Ureter (tissue), 1 donor: ENCODE data around the gene RNF180. TPM values are rescaled to one million over a fixed set of nuclear protein-coding genes. Genes with fewer than 3 reads are reported as not detected.

ENCODE experiments used
- DNase-seq: peaks from one replicate; pipeline ENCODE4 v3.0.0-alpha.2; 2020; ENCODE audit warnings: low spot score
- total RNA-seq: library from RNA; stranded (reverse); gene quantifications from one replicate; pipeline ENCODE4 v1.2.4, GENCODE V29; 2023
- donor health status: DM: yes; HTN: yes; CAD: no.

RNF180 gene
- 22.9 TPM for total RNA-seq

GRCh38 chr5:64165500-64166200 is at the start of gene RNF180:
RNF180 (plus strand) TSS chr5:64165843; CDS start chr5:64200808, 34,965 bp downstream.
- peak; percentile 52 for DNase-seq

GRCh38 chr5:64125521-64125920 is 40.1 kb upstream of the RNF180 start:
- no peak for DNase-seq

- DNase-seq, result no peak
Observed at GRCh38 chr5:64126202-64126741, 39.4 kb upstream of the RNF180 start.

GRCh38 chr5:64140018-64140417 is 25.6 kb upstream of the RNF180 start:
- no peak for DNase-seq

- no peak for DNase-seq
Observed at GRCh38 chr5:64144425-64145215, 21.0 kb upstream of the RNF180 start.

- DNase-seq, result no peak
Observed at GRCh38 chr5:64145216-64145895, 20.3 kb upstream of the RNF180 start.

GRCh38 chr5:64147379-64147778 is 18.3 kb upstream of the RNF180 start:
- DNase-seq, result no peak

GRCh38 chr5:64147849-64148441 is 17.7 kb upstream of the RNF180 start:
- DNase-seq, result peak; percentile 63

GRCh38 chr5:64149268-64149667 is 16.4 kb upstream of the RNF180 start:
- DNase-seq, result no peak

- no peak for DNase-seq
Observed at GRCh38 chr5:64149857-64150521, 15.7 kb upstream of the RNF180 start.

GRCh38 chr5:64156261-64156660 is 9.4 kb upstream of the RNF180 start:
- DNase-seq, result no peak

GRCh38 chr5:64158827-64159226 is 6.8 kb upstream of the RNF180 start:
- DNase-seq, result no peak

- no peak for DNase-seq
Observed at GRCh38 chr5:64160201-64160600, 5.4 kb upstream of the RNF180 start.

GRCh38 chr5:64161420-64161819 is 4.2 kb upstream of the RNF180 start:
- no peak for DNase-seq

GRCh38 chr5:64163135-64163534 is 2.5 kb upstream of the RNF180 start:
- DNase-seq, result no peak

- DNase-seq, result no peak
Observed at GRCh38 chr5:64163746-64164145, 1.9 kb upstream of the RNF180 start.

GRCh38 chr5:64164166-64164565 is 1.5 kb upstream of the RNF180 start:
- DNase-seq, result no peak

GRCh38 chr5:64165160-64165499 is 513 bp upstream of the RNF180 start:
- no peak for DNase-seq

- DNase-seq, result no peak
Observed at GRCh38 chr5:64166201-64166959, 737 bp downstream of the RNF180 start.

- no peak for DNase-seq
Observed at GRCh38 chr5:64176301-64176700, 10.7 kb downstream of the RNF180 start.
